Putamen (tissue), 1 donor: Measurements from ENCODE around the gene SALL3.

Experiments used
- DNase-seq: peaks from one replicate; pipeline ENCODE4 v3.0.0-alpha.2; 2016; ENCODE audit warnings: low spot score

The SALL3 gene

DNA sequence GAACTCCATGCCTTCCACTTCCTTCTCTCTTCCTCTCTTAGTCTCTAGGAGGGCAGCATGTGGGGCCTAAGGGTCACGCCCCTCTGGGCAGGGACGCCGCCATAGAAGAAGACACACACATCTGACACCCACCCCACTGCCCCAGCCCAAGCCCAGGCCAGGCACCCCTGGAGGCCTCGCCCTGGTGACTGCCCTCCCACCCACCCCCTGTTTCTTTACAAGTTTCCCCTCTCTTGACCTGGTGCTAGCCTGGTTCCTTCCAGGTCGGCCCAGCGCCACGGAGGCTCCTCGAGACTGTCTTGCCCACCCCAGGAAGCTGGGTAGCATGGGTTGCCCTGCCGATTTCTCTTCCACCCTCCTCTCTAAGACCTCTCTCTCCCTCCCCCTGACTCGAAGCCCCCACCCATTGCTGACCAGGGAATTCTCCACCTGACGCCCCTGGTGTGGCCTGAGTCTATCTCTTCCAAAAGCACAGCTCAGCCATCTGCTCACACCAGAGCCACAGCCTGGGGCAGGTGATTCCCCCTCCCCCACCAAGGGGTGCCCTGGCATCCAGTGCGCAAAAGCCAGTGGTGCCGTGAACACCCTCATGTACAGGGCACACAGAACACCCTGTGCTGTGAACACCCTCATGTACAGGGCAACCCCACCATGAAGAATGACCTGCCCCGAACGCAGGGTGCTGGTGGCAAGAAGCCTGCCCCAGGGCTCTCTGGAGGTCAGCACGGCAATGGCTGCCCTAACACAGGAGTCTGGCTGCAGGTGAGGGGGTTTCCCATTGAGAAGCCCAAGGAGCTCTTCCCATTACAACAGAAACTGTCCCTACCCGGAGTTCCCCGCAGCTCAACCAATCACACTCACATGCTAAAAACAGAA lies 13.5 kb upstream of the SALL3 start:
- DNase-seq, result no peak

DNA sequence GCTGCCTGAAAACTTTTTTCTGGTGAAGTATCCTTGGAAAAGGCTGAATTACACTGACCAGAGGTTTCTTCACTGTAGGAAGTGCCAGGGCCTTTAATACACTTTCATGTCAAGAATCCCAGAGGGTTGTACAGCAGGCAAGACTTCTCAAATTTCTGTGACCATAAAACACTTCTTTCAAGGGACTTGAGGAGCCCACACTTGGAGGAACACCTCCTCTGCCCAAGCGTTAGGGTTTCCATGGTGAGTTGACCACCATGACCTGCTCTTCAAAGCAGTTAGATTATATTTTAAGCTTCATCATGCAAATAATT lies 12.9 kb upstream of the SALL3 start:
- no peak for DNase-seq

DNA sequence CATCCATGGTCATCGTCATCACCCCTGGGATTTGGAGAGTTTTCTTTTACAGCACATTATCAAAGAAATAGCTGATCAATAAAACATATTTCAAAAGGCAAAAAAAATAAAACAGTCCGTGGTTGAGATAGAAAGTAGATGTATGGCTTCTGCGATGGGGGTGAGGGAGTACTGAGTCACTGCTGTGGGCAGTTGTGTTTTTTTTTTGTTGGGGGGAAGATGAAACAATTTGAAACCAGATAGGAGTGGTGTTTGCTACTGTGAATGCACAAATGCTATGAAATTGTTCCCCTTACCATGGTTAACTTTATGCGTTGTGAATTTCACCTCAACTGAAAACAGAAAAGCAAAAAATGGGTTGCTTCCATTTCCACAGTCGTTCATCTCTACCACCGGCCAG lies 11.9 kb upstream of the SALL3 start:
- DNase-seq, result no peak

DNA sequence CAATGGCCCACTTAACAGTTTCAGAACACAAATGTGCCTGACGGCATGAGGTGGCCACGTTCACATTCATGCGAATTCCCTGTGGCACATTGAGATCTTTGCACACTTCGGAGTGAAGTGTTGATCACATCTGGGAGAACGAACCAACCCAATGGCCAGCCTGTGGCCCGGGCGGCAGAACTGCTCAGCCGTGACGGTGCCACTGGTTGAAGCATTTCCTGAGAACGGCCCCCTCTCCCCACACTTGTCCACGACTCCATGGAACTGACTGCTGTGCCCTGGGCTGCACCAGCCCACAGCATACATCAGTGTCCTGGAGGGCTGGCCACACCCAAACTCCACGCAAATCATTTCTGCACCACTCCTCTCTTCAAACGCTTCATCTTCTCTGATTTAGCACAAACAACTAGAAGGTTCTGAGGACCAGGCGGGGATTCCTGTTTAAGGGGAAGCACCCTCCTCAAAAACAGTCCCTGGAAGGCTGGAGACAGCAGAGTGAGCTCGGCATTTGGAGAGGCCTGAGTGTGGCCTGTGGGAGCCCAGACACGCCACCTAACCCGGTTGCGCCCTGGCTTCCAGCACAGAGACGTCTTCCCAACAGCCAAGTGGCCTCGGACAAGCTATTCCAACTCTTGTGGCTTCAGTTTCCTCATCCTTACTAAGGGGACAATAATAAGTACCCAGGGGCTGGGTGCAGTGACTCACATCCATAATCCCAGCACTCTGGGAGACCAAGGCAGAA lies 9.9 kb upstream of the SALL3 start:
- no peak for DNase-seq

DNA sequence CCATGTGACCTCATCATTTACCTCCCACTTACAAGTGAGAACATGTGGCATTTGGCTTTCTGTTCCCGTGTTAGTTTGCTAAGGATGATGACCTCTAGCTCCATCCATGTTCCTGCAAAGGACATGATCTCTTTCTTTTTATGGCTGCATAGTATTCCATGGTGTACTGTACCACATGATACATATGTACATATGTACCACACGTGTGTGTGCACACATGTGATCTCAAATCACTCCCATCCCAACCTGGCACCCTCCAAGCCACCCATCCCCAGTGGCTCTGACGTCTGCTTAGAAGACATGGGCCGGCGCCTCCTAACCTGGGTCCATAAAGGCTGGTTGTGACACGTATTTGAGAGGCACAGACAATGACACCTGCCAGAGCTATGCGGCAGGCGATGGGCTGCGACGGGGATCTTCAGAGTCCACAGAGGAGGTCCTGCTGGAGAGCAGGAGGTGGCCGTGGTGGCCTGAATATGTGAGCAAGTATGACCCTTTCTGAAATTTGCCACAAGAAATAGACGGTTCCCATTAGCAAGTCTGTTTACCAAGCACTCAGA lies 8.8 kb upstream of the SALL3 start:
- no peak for DNase-seq

DNA sequence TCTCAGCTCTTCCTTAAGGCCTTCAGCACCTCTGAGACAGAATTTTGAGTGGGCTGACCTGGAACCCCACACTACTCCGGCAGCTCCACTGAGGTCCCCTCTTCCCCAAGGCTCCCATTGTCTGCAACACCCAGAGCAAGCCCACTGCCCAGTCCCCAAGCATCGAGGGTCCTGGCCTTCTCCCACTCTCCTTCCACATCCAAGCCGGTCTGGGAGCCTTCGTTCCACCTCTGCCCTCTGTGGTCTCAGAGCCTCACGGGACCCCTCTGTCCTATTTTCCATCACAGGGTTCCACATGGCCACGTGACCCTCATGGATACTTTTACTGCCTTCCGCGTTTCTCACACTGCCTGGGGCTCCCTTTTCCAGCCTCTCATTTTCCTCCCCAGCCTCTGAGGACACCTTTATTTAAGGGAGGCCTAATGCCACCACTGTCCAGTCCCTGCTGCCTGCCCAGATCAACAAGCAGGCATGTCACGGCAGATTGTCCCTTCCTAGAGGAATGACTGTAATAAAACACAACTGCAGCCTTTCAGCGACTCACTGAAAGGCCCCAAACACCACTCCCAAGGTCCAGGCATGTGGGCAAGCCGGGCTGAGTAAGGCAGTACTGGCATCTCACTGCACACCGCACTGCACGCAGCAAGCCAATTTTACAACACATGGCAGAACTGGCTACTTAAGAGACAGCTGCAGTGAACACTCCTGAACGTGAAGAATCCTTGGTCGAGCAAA lies 7.9 kb upstream of the SALL3 start:
- no peak for DNase-seq

DNA sequence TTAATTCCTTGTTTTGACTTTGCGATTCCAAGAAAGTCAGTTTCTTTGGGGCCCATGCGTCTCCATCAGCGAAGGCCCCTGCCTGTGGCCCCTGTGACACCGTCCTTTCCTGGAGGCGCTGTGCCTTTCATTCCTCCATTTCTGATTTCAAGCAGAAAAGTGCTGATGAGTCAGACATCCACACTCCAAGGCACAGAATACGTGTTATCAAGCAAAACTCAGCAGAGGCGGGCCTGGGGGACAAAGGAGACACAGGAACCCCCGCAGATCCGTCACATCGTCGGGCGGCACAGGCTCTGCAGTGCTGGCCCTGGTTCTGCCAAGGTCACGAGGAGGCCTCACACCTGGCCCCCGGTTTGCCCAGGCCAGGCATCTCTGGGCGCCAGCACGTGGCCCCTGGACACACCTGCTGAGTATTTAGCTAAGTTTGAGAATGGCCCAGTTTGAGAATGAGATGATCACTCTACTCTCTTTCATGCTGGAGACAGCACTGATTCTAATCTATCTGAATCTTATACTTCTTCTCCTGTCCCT lies 7.2 kb upstream of the SALL3 start:
- DNase-seq, result no peak

DNA sequence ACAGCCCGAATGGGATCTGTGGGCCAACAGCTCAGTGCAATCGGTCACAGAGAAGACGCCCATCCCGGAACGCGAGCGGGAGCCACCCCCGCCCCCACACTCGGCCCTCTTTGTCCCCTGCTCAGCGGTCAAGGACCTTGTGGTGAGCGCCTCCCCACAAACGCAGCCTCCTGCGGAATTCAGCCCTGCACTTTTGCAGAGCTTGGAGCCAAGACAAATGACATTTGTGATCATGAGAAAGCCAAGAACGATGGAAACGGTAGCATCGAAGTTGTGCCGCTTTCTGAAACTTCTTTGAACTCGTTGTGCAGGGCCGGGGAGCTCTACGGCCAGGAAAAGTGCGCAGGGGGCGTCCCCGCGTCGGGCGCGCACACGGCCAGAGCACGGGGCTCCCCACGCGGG lies 6.7 kb upstream of the SALL3 start:
- DNase-seq, result no peak

DNA sequence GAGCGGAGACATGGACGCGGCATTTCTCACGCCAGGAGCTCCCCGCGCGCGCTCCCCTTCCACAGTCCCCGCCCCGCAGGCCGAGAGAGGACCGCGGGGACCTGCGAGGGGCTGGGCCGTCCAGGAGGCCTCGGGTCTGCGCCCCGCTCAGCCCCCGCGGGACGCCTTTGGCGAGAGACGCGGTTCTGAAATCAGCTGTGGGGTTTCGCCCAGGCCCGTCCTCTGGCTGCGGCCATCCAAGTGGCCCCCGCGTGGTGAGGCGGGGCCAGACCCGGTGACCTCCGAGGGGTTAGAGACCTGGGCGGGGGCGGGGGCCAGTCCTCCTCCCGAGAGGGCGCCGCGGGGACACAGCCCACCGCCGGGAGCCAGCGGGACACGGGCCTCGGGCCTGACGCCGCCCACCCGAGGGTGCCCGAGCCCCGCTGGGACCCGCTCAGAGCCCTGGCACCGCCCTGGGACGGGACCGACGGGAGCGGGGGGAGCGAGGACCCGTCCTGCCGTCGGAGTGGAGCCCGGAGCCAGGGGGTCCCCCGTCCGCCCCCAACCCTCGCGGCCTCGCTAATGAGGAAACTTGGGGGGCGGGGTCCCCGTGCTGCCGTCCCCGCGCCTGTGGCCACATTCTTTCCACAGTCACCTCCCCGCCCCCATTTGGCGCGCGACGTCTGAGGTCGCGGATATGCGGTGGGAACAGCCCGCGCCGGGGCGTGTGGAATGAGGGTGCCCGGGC lies 6.1 kb upstream of the SALL3 start:
- DNase-seq, result no peak

DNA sequence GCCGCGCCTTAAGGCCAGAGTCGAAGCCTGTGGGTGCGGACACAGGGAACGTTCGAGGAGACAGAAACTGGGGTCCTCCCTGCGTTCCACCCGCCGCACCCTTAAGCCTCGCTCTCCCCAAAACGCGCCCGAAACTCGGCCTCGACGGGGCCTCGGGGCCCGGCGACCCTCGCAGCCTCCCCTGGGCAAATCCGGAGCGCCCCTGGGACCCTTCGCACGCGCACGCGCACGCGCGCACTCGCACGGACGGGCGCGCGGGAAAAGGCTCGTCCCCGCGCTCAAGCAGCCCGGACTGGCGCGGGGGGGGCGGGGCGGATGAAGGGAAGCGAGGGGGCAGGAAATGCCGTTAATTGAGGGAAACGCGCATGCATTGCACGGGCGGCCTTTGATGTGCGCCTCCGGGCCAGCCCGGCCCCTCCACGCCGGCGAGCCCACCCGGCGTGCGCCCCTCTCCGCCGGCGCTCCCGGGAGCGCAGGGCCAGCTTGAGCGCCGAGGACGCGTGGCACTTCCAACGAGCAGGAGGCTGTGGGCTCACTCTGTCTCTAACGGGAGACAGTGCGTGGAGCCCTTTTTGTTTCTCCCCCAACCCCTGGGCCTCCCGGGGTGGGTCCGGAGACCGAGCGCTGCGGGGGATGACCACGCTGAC lies 5.4 kb upstream of the SALL3 start:
- DNase-seq, result no peak

DNA sequence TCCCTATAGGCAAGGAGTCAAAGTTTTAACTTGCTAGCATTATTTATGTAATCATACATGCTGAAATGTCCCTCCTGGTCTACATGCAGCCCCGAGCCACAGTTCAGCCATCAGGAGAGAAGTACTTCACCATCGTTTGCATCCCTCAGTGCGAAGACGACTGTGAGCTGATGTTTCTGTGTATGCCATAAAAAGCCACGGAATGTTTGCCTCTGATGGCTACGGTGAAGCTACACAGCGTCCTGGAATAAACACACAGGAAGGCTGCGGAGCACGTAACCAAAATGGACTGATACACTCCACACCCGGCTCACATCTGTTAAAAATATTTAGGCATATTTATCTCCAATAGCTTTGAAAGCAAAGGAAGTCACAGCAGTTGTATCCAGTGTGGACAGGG lies 4.3 kb upstream of the SALL3 start:
- DNase-seq, result no peak

DNA sequence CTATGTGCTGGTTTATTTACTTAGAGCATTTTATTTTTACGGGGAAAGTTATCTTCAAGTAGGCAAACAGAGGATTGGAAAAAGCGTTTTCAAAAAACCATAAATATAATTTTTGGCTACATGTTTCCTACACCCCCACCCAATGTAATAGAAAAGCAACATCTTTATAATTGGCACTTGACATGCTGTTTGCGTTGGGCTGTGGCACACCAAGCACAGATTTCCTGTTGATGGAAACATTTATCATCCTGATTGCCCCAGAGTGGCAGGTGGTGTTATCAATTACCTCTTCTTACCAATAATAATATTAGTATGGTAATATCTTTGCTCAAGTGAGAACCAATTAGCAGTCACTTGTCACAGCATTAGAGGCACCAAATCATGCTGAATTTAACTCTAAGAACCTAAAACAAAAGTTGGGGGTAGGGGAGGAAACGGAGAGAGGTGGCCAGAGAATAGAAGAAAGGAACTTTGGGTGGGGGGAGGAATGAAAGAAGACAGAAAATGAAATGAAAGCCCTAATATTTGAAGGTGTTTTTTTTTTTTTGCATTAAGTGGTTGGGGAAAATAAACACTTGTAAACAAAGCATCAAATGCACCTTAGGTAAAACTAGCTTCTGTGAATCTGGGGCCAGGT lies 3.8 kb upstream of the SALL3 start:
- DNase-seq, result no peak

DNA sequence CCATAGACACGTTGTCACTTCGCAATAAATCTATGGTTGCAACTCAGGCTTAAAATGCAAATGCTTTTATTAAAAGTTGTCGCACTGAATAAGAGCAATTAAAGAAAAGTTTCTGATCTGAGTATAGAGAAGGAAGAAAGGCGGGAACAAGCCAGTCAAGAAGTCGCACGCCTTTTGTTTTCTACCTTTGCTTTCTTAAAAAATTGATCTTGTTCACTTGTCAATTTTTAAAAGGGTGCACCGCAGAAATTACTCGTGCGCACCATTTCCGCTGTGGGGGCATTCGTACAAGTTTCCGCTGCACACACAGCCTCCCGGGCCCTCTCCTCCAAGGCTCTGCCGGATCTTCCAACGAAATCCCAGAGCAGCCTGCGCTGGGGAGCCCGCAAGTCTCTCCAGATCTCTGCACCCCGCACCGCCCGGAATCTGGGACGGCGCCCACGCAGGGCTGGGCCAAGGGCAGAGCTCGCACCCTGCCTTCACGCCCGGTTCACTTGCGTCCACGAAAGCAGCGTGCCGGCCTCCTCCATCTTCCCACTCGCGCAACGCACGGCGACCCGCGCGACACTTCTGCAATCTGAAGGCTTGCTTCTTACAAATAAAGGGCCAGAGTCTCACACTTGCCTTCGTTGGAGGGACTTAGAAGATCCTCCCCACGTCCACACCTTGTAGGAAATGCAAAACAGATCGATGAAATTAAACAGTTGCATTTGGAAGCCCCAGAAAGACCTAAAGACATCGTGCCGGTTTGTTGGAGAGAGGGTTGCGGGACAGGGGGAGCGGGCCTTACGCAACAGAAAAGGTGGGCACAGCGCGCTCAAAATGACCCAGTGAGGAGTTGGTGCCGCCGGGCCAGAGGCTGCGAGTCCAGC lies 2.6 kb upstream of the SALL3 start:
- DNase-seq, result no peak

DNA sequence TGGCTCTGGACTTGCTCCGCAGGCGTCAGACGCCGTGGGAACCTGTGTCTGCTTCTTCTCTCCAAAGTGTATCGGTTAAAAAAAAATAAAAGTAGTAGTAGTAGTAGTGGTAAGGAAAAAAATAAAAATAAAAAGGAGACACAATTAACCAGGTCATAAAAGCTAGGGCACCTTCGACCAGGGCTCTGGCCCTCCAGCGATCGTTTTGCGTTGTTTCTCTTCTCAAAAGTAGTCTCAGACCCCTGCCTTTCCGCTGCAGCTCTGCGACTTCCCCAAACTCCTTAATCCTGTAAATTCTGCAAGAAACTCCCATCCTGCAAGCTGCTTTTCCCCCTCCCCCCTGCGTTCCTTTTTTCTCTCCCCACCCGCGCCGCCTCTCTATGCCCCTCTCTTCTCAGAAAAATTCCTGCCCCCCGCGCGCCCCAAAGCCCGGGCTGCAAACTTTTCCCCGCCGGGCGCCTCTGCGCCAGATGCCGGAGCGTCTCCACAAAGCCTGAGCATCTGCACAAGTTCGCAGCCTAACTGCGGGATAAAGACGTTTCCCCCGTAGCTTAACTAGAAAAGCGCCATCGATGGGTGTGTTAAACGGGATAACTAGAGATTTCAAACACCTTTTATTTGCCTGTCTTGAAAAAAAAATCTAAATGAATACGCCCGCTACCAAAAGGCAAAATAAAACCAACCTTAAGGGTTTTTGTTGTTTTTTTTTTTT lies 1.8 kb upstream of the SALL3 start:
- DNase-seq, result no peak

DNA sequence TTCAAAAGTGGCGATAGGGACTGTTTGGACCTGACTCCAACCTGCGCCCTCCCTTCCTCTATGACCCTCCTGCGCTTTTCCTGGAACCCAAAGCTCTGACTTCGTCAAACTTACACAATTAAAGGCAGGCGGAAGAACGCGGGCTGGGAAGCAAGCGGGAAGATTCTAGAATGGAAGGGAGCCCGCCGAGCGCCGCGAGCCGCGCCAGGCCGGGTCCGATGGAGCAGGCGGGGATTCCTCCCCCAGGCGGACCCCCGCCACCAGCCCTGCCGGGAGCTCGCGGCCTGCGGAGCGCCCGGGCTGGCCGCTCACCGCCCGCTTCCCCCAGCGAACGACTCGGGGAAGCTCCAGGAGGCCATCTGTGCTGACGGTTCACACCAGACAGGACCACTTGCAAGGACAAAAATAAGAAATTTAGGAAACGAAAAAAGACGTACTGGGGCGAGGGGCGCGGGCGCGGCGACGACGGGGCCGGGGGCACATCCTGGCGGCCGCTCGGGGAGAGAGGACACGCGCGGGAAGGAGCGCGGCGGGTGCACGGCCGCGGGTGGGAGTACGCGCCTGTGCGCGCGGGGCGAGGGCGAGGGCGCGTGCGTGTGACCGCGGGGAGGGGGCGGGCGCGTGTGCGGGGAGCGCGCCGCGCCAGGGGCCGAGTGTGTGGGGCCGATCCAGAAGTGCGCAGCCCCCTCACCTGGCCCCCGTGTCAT lies 1.1 kb upstream of the SALL3 start:
- no peak for DNase-seq

DNA sequence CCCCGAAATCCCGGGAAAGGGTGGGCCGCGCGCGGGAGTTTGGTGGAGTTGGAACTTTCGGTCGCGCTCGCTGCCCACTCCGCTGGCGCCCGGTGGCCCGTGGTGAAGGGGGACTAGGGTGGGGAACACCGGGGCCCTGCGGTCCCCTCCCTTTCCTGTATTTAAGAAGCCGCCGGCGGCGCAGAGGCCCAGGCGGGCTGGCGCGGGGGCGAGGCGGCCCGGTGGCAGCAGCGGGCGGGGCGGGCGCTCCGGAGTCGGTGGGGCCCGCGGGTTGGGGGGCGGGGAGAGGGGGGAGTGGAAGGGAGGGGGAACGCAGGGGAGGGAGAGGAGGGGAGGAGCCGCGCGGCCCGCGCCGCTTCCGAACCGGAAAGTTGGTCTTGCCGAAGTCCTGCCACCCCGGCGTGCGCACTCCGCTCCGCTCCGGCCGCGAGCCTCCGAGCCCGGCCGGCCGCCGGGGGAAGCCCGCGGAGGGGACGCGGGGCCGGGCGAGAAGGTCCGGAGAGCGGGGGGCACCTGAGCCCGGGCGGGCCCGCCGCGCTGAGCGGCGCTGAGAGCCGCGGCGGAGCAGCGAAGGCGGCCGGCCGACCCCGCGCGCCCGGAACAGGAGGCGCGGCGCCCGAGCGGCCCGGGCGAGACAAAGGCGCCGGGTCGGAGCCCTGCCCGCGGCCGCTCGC lies 425 bp upstream of the SALL3 start:
- DNase-seq, result peak; percentile 39

DNA sequence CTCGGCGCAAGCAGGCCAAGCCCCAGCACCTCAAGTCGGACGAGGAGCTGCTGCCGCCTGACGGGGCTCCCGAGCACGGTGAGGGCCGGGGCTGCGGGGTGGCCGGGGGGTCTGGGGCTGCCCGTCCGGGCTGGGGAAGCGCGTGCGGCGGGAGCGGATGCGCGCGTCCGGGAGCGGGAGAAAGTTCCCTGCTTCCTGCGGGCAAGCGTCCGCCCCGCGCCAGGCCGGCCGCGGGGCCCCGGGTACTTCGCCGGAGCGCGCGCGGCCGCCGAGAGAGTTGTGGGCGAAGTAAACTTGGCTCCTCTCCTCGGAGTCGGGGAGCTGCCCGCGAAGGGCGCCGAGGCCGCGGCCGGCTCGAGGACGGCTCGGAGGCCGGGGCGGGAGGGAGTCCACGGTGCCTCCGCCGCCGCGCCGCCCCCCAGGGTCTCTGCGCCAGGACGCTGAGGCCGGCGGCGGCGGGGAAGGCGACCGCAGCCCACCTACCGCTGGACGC lies 707 bp downstream of the SALL3 start:
- no peak for DNase-seq
